OCI-LY1 (cell line): Measurements from ENCODE around the gene BOLA2B.

Source experiments
- EZH2 ChIP-seq: fragments of 200-600 bp; sonication (generic), shearing (Covaris generic); IDR thresholded peaks from 2 replicates; pipeline ENCODE4 v1.8.0; 2017; ENCODE audit warnings: borderline replicate concordance, mixed run types, mild to moderate bottlenecking, antibody characterized with exemption, low read length, moderate library complexity, mixed read lengths
- TF ChIP-seq, protein P1 (sequence below): fragments of 200-600 bp; sonication (generic), shearing (Covaris generic); IDR thresholded peaks from 2 replicates; pipeline ENCODE4 v1.5.1; 2017; ENCODE audit warnings: mild to moderate bottlenecking, antibody characterized with exemption, low read length, moderate library complexity, mixed read lengths

DNA sequence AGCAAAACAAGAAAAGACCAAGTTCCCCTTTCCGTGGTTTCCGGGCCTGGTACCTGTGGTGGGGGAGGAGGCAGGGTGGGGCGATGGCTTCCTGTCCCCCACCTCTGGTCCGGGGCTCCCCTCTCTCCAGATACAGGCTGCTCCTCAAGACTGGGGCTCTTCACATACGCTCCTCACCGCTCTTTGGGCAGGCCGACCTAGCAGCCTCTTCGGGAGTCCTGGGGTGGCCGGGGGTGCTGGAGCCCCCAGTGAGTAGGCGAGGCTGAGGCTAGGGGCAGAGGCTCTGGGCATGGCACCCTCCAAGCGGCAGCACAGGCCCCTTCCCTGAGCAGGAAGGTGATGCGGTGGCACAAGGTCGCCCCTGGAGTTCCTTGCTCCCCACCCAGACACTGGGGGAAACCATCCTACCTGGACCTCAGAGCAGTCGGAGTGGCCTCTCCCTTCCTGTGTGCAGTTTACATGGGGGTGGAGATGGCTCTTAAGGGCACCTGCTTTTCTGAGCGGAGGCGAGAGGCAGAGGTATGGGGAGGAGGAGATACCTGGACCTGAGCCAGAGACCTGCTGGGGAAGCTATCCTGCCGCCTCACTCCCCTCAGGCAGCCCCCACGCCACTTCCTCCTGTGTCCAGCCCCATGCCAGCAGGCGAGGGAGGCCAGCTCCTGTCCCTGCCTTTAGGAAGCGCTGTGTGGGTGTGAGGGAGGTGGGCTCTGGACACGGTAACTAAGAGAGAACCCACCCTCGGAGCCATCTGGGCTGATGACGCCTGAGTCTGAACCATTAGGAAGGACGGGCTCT lies 9.2 kb downstream of the BOLA2B start:
- no peak for TF ChIP-seq EZH2
- TF ChIP-seq, protein P1, sequence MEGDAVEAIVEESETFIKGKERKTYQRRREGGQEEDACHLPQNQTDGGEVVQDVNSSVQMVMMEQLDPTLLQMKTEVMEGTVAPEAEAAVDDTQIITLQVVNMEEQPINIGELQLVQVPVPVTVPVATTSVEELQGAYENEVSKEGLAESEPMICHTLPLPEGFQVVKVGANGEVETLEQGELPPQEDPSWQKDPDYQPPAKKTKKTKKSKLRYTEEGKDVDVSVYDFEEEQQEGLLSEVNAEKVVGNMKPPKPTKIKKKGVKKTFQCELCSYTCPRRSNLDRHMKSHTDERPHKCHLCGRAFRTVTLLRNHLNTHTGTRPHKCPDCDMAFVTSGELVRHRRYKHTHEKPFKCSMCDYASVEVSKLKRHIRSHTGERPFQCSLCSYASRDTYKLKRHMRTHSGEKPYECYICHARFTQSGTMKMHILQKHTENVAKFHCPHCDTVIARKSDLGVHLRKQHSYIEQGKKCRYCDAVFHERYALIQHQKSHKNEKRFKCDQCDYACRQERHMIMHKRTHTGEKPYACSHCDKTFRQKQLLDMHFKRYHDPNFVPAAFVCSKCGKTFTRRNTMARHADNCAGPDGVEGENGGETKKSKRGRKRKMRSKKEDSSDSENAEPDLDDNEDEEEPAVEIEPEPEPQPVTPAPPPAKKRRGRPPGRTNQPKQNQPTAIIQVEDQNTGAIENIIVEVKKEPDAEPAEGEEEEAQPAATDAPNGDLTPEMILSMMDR = no peak
